NT2/D1 (cell line): ENCODE measurements around the gene SELENOI.

Experiments used
- SUZ12 ChIP-seq: IDR thresholded peaks from 2 replicates; pipeline ENCODE4 v1.6.1; 2011; ENCODE audit not compliant: insufficient read length, insufficient read depth; ENCODE audit errors: extremely low read depth
- YY1 ChIP-seq: IDR thresholded peaks from 2 replicates; pipeline ENCODE4 v1.6.1; 2011; ENCODE audit not compliant: insufficient read length, insufficient read depth

- TF ChIP-seq SUZ12 (no peak), YY1 (no peak)
Observed at GRCh38 chr2:26411419-26411818, 65.5 kb downstream of the SELENOI start.
